GM19025 (cell line): Measurements from ENCODE around the gene FAM120AOS.

Experiments used
- ATAC-seq: cut with Tn5 transposase; IDR thresholded peaks from one replicate; pipeline ENCODE4 v1.9.1; 2021; ENCODE audit warnings: mild to moderate bottlenecking, low read depth, moderate library complexity; ENCODE audit not compliant: unreplicated experiment

Gene FAM120AOS

GRCh38 chr9:93468763-93469456, 15.5 kb upstream of the FAM120AOS start:
- ATAC-seq: no peak

GRCh38 chr9:93467462-93467861, 14.1 kb upstream of the FAM120AOS start:
- ATAC-seq: no peak

GRCh38 chr9:93467062-93467416, 13.7 kb upstream of the FAM120AOS start:
- ATAC-seq: no peak

DNA sequence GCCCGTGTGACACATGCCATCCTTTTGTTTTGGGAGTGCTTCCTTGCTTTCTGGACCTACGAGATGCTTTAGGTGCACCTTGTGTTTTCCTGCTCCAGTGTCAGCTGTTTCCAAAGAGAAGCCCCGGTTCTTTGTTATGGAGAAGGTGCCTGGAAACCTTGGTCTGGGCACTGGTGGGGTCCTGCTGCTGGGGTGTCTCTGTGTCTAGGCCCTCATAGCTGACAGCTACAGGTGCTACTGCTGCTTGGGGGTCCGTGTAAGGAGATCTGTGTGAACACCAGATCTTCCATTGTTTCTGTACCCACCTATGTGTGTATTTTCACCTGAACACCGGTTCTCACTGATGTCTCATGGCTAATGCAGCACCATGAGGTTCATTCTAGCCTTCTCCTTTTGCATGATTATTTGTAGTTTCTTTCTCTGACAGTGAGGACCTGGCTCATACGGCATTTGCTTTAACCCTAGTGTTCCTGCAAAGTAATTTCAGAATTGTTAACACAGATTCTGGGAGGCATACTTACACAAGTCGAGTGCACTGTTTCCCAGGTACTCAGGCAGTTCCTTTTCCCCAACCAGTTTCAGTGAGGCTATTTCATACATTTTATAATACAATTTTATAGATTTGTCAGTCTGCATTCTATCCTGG, 13.2 kb upstream of the FAM120AOS start:
- no peak for ATAC-seq

DNA sequence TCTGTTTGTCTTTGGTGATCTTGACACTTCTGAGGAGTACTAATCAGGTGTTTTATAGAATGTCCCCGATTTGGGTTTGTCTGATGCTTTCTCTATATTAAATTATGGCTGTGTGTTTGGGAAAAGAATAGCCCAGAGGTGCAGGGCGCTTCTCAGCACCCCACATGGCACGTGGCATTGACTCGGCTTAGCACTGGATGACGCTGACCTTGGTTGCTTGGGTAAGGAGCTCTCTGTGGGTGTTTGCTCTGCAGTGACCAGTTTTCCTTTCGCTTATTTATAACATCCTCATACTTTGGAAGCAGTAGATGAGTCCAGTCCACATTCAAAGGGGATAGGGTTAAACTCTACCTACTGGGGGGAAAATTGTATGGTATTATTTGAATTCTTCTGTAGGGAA, 12.5 kb upstream of the FAM120AOS start:
- ATAC-seq: no peak

DNA sequence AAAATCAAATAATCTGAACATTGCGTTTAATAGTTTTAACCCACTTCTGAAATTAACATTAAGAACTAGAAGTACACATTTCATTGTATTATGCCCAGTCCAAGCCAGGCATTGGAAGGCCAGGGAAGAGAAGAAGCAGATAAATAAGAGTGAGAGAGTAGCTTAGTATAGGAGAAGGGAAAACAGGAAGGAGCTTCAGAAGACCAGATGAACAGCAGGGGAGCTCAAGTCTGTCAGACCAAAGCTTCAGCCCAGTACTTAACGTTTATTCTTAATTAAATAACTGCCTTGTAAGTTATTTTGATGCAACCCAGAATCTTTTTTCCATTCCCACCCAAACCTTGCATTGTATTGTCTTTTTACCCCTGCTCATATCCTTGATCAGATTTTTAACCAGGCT, 11.5 kb upstream of the FAM120AOS start:
- no peak for ATAC-seq

- no peak for ATAC-seq
Measured at GRCh38 chr9:93464395-93464794, 11.0 kb upstream of the FAM120AOS start.

DNA sequence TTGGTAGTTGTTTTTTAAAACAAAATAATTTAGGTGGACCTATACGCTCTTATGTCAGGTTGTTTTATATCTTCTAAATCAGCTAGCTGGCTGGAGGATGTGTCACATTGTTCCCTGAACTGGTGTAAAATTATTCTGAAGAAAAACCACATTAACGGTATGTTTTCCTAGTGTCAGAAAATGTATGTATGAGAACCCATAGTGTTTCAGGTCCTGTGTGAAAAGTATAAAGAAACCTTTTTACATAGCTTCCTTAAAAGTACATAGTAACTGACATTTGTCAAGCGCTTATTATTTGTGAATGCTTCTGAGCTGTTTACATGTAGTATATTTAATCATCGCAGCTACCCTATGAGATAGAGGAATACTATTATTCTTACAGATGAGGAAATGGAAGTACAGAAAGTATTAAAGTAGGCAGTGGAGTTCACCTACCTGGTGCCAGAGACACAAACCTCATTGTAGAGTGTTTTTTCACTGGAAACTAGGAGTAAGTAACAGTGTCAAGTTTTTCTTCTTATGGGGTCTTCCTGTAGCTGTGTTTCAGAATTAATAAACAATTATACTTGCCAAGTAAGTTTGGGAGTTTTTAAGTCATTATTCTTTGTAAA, 10.4 kb upstream of the FAM120AOS start:
- no peak for ATAC-seq

DNA sequence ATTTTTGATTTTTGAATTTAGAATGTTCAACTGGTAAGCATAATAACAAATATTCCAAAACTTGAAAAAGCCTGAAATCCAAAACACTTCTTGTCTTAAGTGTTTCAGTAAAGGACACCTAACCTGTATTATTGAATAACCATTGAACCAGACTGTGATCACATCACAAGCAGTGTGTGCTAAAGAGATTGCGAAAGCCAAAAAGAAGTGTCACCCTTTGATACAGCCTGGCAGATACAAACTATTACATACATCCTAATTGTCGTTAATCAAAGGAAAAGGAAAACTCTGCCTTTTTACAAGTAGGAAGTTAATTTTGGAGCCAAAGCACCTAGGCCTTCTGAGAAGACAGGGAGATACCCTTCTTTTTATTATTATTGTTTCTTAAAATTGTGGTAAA, 8.4 kb upstream of the FAM120AOS start:
- no peak for ATAC-seq

- ATAC-seq: no peak
Measured at GRCh38 chr9:93461414-93461743, 8.0 kb upstream of the FAM120AOS start.

GRCh38 chr9:93460689-93461413, 7.5 kb upstream of the FAM120AOS start:
- no peak for ATAC-seq

DNA sequence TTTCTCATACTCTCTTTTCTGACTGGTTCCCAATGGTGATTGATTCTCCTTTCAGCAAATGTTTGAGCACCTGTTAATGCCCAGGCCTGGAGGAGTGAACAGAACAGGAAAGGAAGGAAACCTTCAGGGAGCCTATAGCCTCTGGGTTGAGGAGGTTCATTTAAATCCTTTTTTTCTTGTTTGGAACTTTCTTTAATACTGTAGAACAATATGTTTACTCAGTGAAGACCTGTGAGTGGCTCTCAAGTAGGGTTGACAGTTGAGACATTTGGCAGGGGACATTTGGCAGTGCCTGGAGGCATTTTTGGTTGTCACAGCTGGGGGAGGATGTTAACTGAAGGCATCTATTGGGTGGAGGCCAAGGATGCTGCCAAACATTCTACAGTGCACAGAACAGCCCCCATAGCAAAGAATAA, 6.1 kb upstream of the FAM120AOS start:
- no peak for ATAC-seq

DNA sequence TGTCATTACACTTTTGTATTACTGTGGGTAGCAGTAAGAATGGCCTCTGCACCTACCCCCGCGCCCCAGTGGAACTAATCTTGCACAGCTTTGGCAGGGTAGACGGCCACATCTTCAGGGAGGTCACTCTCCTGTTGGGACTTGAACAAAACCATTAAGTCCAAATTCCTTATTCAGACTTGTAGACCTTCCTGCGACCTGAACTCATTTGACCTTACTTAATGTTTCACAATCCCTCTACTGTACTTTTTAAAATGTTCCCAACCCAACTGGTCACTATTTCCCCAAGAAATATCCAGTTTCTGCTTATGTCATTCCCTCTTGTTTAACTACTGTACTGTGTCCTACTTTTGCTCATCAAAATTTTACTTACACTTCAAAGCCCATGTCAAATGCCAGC, 5.3 kb upstream of the FAM120AOS start:
- no peak for ATAC-seq

DNA sequence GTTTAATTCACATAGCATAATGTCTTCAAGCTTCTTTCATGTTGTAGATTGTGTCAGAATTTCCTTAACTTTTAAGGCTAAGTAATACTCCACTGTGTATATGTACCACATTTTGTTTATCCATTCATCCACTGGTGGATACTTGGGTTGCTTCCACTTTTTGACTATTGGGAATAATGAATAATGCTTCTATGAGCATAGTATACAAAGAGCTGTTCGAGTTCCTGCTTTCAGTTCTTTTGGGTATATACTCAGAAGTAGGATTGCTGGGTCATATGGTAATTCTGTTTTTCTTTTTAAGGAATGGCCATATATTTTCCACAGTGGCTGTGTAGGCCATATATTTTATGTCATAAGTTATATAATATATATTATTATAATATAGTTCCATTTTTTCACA, 3.6 kb upstream of the FAM120AOS start:
- ATAC-seq: no peak

- no peak for ATAC-seq
Measured at GRCh38 chr9:93456504-93456903, 3.1 kb upstream of the FAM120AOS start.

DNA sequence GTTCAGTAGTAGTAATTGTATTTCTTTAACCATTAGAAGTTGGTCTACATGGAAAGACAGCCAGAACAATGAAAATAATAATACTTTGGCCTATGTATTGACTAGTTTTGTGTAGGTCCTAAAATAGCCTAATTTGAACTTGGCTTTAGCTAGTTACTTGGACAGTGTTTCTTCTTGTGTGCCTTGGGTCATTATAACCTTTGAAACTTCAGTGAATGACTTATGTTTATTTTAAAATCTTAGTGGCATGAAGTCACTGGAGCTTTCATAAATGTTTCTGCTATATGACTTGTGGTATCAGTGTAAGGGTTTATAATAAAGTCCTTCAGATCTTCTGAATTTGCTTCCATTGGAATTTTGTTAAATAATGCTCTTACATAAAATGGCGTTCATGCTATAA, 2.6 kb upstream of the FAM120AOS start:
- ATAC-seq: no peak

GRCh38 chr9:93452710-93453046, 703 bp downstream of the FAM120AOS start:
- ATAC-seq: no peak

DNA sequence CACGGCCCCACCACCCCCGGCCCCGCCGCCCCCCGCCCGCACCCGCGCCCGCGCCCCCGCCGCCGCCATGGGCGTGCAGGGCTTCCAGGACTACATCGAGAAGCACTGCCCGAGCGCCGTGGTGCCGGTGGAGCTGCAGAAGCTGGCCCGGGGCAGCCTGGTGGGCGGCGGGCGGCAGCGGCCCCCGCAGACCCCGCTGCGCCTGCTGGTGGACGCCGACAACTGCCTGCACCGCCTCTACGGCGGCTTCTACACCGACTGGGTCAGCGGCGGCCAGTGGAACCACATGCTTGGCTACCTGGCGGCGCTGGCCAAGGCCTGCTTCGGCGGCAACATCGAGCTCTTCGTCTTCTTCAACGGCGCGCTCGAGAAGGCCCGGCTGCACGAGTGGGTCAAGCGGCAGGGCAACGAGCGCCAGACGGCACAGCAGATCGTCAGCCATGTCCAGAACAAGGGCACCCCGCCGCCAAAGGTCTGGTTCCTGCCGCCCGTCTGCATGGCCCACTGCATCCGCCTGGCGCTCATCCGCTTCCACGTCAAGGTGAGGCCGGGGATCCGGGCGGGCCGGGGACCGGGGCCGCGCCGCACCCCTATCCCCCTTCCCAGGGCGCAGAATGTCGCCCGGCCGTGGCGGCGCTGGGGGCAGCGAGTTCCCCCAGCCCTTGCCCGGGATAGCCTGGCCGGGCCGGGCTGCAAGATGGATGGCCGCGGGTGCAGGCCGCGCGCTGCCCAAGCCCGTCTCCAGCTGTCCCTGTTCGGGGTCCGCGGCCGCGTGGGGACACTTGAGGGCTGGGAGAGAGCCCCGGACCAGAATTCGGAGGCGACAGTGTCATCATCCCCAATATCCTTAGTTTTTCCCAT, 1.3 kb downstream of the FAM120AOS start:
- no peak for ATAC-seq

DNA sequence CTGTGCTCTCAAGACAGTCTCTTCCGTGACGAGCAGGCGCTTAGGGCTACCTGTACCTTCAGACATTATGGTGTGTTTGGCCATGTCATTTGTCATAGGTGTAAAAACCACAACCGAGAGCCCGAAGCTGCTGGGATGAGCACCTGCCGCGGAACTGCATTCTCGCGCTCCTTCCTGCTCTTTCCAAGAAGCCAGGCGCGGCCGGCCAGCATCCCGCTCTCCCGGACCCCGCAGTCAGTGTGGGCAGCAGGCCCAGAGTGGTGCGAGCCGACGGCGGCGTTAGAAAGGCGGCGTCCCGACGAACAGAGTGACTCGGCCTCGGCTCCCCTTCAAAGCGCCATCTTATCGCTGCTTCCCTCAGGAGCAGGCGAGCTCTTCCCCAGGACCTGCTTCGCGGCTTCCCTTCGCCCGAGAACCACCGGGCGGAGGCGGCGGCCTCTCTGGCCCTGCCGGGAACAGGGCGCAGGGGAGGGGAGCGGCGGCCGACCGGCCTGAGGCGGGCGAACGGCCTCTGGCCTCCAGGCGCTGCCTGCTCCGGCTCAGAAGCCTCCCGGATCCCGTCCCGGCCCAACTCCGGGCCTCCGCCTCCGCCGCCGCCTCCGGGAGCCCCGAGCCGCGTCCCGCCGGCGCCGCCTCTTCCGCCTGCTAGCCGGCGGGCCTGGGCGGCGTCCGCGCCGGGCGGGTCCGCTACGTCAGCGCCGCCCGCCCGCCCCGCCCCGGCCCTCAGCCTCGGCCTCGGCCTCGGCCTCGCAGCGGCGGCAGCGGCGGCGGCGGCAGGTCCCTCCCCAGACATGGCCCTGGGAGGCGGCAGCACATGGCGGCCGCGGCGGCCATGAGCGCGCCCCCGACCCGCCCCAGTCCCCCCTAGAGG, 2.2 kb downstream of the FAM120AOS start, which contains the start of gene FAM120A:
Gene FAM120A, plus strand, starts transcription at position 741 of the 871 bp plus-strand sequence. CDS start 231 bp downstream, outside the sequence.
- peak; percentile 57 for ATAC-seq

DNA sequence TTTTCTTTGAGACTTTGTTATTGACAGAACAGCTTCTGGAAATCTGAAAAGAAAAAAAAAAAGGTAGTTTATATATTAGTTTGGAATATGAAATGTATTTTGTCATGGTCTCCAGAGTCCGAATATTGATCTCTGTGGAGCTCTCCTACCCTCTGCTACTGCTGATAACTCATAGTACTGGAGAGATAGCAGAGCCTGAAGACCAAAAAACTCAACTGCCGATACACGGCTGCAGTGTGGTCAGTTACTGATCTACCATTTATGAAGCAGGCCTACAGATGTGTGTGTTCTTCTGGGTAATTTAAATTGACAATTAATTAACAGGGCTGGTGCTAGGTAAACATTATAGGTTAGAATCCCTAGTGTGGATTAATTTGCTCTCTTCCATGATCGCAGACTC, 5.7 kb downstream of the FAM120AOS start:
- ATAC-seq: no peak
